ENCODE results near the gene ROBO1. TPM values are rescaled to one million over a fixed set of nuclear protein-coding genes. Genes with fewer than 3 reads are reported as not detected.

The ROBO1 gene
- total RNA-seq, 1 experiment from 2014 or later = 33.9 TPM

GRCh38 chr3:78781351-78781750 is 986.4 kb downstream of the ROBO1 start:
- no peak for DNase-seq
- Mint-ChIP-seq H3K4me1 (ENCODE audit: low read depth, unreplicated experiment) (peaks cover 12% of the 10 kb centered on the region), H3K36me3 (ENCODE audit: insufficient read depth, unreplicated experiment) (no peaks in the 10 kb centered on the region), H3K4me3 (ENCODE audit: low read depth, unreplicated experiment) (no peak overlapping the region), H3K27ac (ENCODE audit: unreplicated experiment) (no peak overlapping the region), H3K9me3 (ENCODE audit: low read depth, unreplicated experiment) (peaks cover 2% of the 10 kb centered on the region), H3K27me3 (ENCODE audit: unreplicated experiment) (no peaks in the 10 kb centered on the region)
- no peak for TF ChIP-seq CTCF (IDR thresholded peaks at IDR 0.05; ENCODE audit: unreplicated experiment)
- intact Hi-C loops (cut with micrococcal nuclease; ENCODE audit: unreplicated experiment) = no loop called here
- BruUV-seq (replicated peaks) = no TSS peak
- CTCF ChIA-PET = interaction anchor here (0.7 kb wide), 1 partner anchor 138 kb away, joined by 3 read pairs; no protein-coding TSS in a partner anchor

- CTCF ChIA-PET = no interaction called here
- Mint-ChIP-seq H3K27ac (ENCODE audit: unreplicated experiment) (no peak overlapping the region), H3K4me1 (ENCODE audit: low read depth, unreplicated experiment) (no peaks in the 10 kb centered on the region), H3K9me3 (ENCODE audit: low read depth, unreplicated experiment) (peaks cover 2% of the 10 kb centered on the region), H3K36me3 (ENCODE audit: insufficient read depth, unreplicated experiment) (no peaks in the 10 kb centered on the region), H3K27me3 (ENCODE audit: unreplicated experiment) (no peaks in the 10 kb centered on the region), H3K4me3 (ENCODE audit: low read depth, unreplicated experiment) (no peak overlapping the region)
- DNase-seq = no peak
- no TSS peak for BruUV-seq (replicated peaks)
- intact Hi-C loops (cut with micrococcal nuclease; ENCODE audit: unreplicated experiment) = no loop called here
- TF ChIP-seq CTCF (IDR thresholded peaks at IDR 0.05; ENCODE audit: unreplicated experiment) = no peak
These were observed 1001.9 kb downstream of the ROBO1 start for GRCh38 chr3:78765671-78766485.

DNA sequence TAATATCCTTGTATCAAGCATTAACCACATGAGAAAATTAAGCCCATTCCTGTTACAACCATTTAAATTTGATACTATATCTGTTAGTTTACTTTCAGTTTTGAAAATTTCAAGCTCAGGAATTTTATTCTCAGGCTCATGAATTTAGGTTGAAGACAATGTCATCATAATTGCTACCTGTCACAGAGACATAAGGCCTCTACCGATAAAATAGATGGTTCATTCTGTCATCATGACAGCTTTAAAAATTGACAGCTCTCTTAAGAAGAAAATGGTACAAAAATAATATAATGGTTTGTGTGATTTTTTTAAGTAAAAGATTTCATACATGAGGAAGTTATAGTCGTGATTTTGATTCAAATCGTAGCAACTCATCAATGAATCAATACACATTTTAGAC is 1003.2 kb downstream of the ROBO1 start:
- Mint-ChIP-seq H3K27me3 (ENCODE audit: unreplicated experiment) (no peaks in the 10 kb centered on the region), H3K36me3 (ENCODE audit: insufficient read depth, unreplicated experiment) (no peaks in the 10 kb centered on the region), H3K9me3 (ENCODE audit: low read depth, unreplicated experiment) (peaks cover 2% of the 10 kb centered on the region), H3K27ac (ENCODE audit: unreplicated experiment) (no peak overlapping the region), H3K4me3 (ENCODE audit: low read depth, unreplicated experiment) (no peak overlapping the region), H3K4me1 (ENCODE audit: low read depth, unreplicated experiment) (no peaks in the 10 kb centered on the region)
- intact Hi-C loops (cut with micrococcal nuclease; ENCODE audit: unreplicated experiment) = no loop called here
- DNase-seq = no peak
- CTCF ChIA-PET = no interaction called here
- TF ChIP-seq CTCF (IDR thresholded peaks at IDR 0.05; ENCODE audit: unreplicated experiment) = no peak
- no TSS peak for BruUV-seq (replicated peaks)

DNA sequence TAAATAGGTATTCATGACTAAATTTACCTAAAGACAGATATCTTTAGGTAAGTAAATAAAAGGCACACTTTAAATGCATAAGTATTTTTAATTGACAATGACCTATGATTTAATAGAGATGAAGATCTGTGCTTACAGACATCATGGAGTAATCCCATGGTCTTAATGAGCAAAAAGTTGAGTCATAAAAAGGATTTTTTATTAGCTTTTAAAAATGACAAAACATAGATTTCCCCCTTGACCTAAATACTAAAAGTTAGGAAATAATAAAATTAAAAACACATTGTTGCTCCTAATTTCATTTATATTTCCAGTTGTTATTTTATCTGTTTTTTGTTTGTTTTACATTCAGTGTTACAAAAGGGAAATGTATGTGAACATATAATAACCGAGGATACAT is 1005.7 kb downstream of the ROBO1 start:
- no peaks in the 10 kb centered on the region for H3K4me1 Mint-ChIP-seq (ENCODE audit: low read depth, unreplicated experiment)
- BruUV-seq (replicated peaks) = no TSS peak

More for the DNA sequence above, 1005.7 kb downstream of the ROBO1 start:
- no peak for DNase-seq
- Mint-ChIP-seq H3K36me3 (ENCODE audit: insufficient read depth, unreplicated experiment) (no peaks in the 10 kb centered on the region), H3K4me3 (ENCODE audit: low read depth, unreplicated experiment) (no peak overlapping the region), H3K27ac (ENCODE audit: unreplicated experiment) (no peak overlapping the region), H3K27me3 (ENCODE audit: unreplicated experiment) (no peaks in the 10 kb centered on the region), H3K9me3 (ENCODE audit: low read depth, unreplicated experiment) (no peaks in the 10 kb centered on the region)
- no peak for TF ChIP-seq CTCF (IDR thresholded peaks at IDR 0.05; ENCODE audit: unreplicated experiment)
- intact Hi-C loops (cut with micrococcal nuclease; ENCODE audit: unreplicated experiment) = no loop called here
- CTCF ChIA-PET = no interaction called here
